Aorta (tissue), 5 donors: ENCODE measurements around the gene NAXE. TPM values are rescaled to one million over a fixed set of nuclear protein-coding genes. Genes with fewer than 3 reads are reported as not detected.

Experiments
- ATAC-seq: fragments of 200-7000 bp; cut with Tn5 transposase; one replicate; pipeline ENCODE4 v1.9.1; 2022; ENCODE audit warnings: moderate library complexity; ENCODE audit not compliant: low FRiP score
- DNase-seq, 2 donors: peaks; one replicate each; pipeline ENCODE4 v3.0.0-alpha.2; 2020
- H3K27ac ChIP-seq, 2 donors: one replicate each; pipeline ENCODE4 v1.5.1; 2013; ENCODE audit warnings: low read length in 2 of 2, mild to moderate bottlenecking in 2 of 2, moderate library complexity in 2 of 2, control low read depth in 1 of 2, inconsistent platforms in 1 of 2, low read depth in 1 of 2
- H3K27me3 ChIP-seq, 2 donors: one replicate each; pipeline ENCODE4 v1.6.1; 2013; ENCODE audit warnings: control low read depth in 1 of 2, low read length in 1 of 2, mild to moderate bottlenecking in 1 of 2, moderate library complexity in 1 of 2; ENCODE audit not compliant: insufficient read depth in 2 of 2, control insufficient read depth in 1 of 2
- H3K36me3 ChIP-seq, 2 donors: one replicate each; pipeline ENCODE4 v1.6.1; 2013; ENCODE audit warnings: control low read depth in 1 of 2, low read length in 1 of 2, mild to moderate bottlenecking in 1 of 2; ENCODE audit not compliant: insufficient read depth in 2 of 2, control insufficient read depth in 1 of 2
- H3K4me1 ChIP-seq, 2 donors: one replicate each; pipeline ENCODE4 v1.6.1; 2013; ENCODE audit warnings: low read length in 2 of 2, control low read depth in 1 of 2, mild to moderate bottlenecking in 1 of 2, moderate library complexity in 1 of 2; ENCODE audit not compliant: insufficient read depth in 2 of 2, control insufficient read depth in 1 of 2
- H3K4me3 ChIP-seq, 2 donors: one replicate each; pipeline ENCODE4 v1.5.1; 2013; ENCODE audit warnings: low read length in 2 of 2, control low read depth in 1 of 2, mild to moderate bottlenecking in 1 of 2
- H3K9me3 ChIP-seq: one replicate; pipeline ENCODE4 v1.6.1; 2013; ENCODE audit warnings: mild to moderate bottlenecking, low read length; ENCODE audit not compliant: control insufficient read depth
- WGBS, 2 donors: extraction: QIAGEN DNeasy Blood & Tissue Kit; methylation state at CpG; one replicate each; pipeline ENCODE4 v1.1.7; 2013; 5-methylcytosine and 5-hydroxymethylcytosine counted together
- intact Hi-C, 2 donors: fragments of 100-400 bp; cut with DNase I; formaldehyde crosslinking; loops; one replicate each; pipeline versions ENCODE4 v1.14.2 to v1.15.0; 2022
- long read RNA-seq, 2 donors: library from polyadenylated mRNA; unstranded; transcript quantifications; one replicate each; pipeline ENCODE4 v2.0.0, GENCODE V29; 2020 to 2021
- polyA plus RNA-seq, 2 donors: library from polyadenylated mRNA; stranded (reverse); fragments of 200-250 nt; gene quantifications; one replicate each; pipeline ENCODE4 v1.2.3, GENCODE V29; 2013
- total RNA-seq, 2 donors: library from RNA; stranded (reverse); fragmentation: NEBNext Ultra II Directional; extraction: Animal tissue kit (Norgen Biotek cat#: 25700); gene quantifications; one replicate each; pipeline ENCODE4 v1.2.1, GENCODE V29; 2021
- donor health status: healthy with polysubstance abuse.
- donor health status: Bipolar disorder and iron deficiency.
- donor health status: DM: no; HTN: no; CAD: no.
- donor health status: DM: no; HTN: no; CAD: no.
- donor health status: DM: yes; HTN: yes; CAD: no.

The NAXE gene
- total RNA-seq (10 to 100 TPM; 41.5 to 46.0 TPM), polyA plus RNA-seq (10 to 100 TPM; 67.7 to 69.4 TPM)
- long read RNA-seq, donor 1, transcript NAXE-203 (6 exons, 1,125 nt), result major isoform, 50 of 63 reads
- long read RNA-seq, donor 1, partial matches to known transcripts, result 0 of 63 reads
- long read RNA-seq, donor 1, other reads (novel, unspliced or antisense), result 9 of 63 reads
- long read RNA-seq, donor 2, transcript NAXE-203 (6 exons, 1,125 nt), result major isoform, 27 of 29 reads
- long read RNA-seq, donor 2, partial matches to known transcripts, result 1 of 29 reads
- long read RNA-seq, donor 2, other reads (novel, unspliced or antisense), result 0 of 29 reads

- H3K9me3 ChIP-seq, result no peaks in the 10 kb centered on the region
- H3K36me3 ChIP-seq, result peaks cover 0 to 6% of the 10 kb centered on the region in 2 donors
- 1% methylated on average over 49 to 60 of the region's 60 CpGs for WGBS, 2 donors
- H3K27ac ChIP-seq, result peak within 1 kb of the TSS; percentile 23 to 91
- DNase-seq (peak; percentile 81 to 90), ATAC-seq (peak; percentile 94)
- intact Hi-C loops, result loop anchor here in 1 of 2 donors (5.0 kb wide), 1 partner anchor 79 kb away; no protein-coding TSS in a partner anchor
- peak within 1 kb of the TSS; percentile 71 to 77 for H3K4me3 ChIP-seq
- H3K27me3 ChIP-seq, result no peaks in the 10 kb centered on the region
- H3K4me1 ChIP-seq, result no peaks in the 10 kb centered on the region
These were observed at the start of gene NAXE for GRCh38 chr1:156591432-156592157. TSS of gene NAXE (plus strand) at chr1:156591776. CDS start at chr1:156591805, 29 bp downstream.

- Histone ChIP-seq H3K4me1 (no peaks in the 10 kb centered on the region), H3K27ac (no peak overlapping the region), H3K36me3 (no peaks in the 10 kb centered on the region), H3K9me3 (no peaks in the 10 kb centered on the region), H3K4me3 (no peak overlapping the region), H3K27me3 (no peaks in the 10 kb centered on the region)
- intact Hi-C loops, result no loop called here
- 92 to 95% methylated on average over 1 of the region's 1 CpG for WGBS, 2 donors
- DNase-seq (no peak), ATAC-seq (no peak)
These were observed 48.5 kb upstream of the NAXE start for GRCh38 chr1:156543066-156543465.

- H3K27me3 ChIP-seq, result no peaks in the 10 kb centered on the region
- H3K4me3 ChIP-seq, result no peak overlapping the region
- 97 to 100% methylated on average over 3 of the region's 3 CpGs for WGBS, 2 donors
- intact Hi-C loops, result no loop called here
- no peaks in the 10 kb centered on the region for H3K4me1 ChIP-seq
- ATAC-seq (no peak), DNase-seq (no peak)
- H3K27ac ChIP-seq, result no peak overlapping the region
- H3K9me3 ChIP-seq, result no peaks in the 10 kb centered on the region
- no peaks in the 10 kb centered on the region for H3K36me3 ChIP-seq
These were observed 46.9 kb upstream of the NAXE start for GRCh38 chr1:156544592-156545102.

- intact Hi-C loops, result no loop called here
- DNase-seq (no peak), ATAC-seq (no peak)
- Histone ChIP-seq H3K27me3 (no peaks in the 10 kb centered on the region), H3K4me1 (no peaks in the 10 kb centered on the region), H3K27ac (no peak overlapping the region), H3K4me3 (no peak overlapping the region), H3K9me3 (no peaks in the 10 kb centered on the region), H3K36me3 (no peaks in the 10 kb centered on the region)
- 94 to 97% methylated on average over 3 of the region's 3 CpGs for WGBS, 2 donors
These were observed 45.3 kb upstream of the NAXE start for GRCh38 chr1:156546267-156546666.

GRCh38 chr1:156547434-156547833 lies 44.1 kb upstream of the NAXE start:
- Histone ChIP-seq H3K36me3 (no peaks in the 10 kb centered on the region), H3K4me1 (no peaks in the 10 kb centered on the region), H3K9me3 (no peaks in the 10 kb centered on the region), H3K27ac (no peak overlapping the region), H3K4me3 (no peak overlapping the region), H3K27me3 (no peaks in the 10 kb centered on the region)
- WGBS, 2 donors, result 94 to 97% methylated on average over 4 of the region's 4 CpGs
- intact Hi-C loops, result no loop called here
- ATAC-seq (no peak), DNase-seq (no peak)

GRCh38 chr1:156547982-156548381 lies 43.6 kb upstream of the NAXE start:
- 92 to 96% methylated on average over 9 of the region's 9 CpGs for WGBS, 2 donors
- Histone ChIP-seq H3K4me1 (no peaks in the 10 kb centered on the region), H3K4me3 (no peak overlapping the region), H3K9me3 (no peaks in the 10 kb centered on the region), H3K27me3 (no peaks in the 10 kb centered on the region), H3K36me3 (no peaks in the 10 kb centered on the region), H3K27ac (no peak overlapping the region)
- no peak for ATAC-seq
- intact Hi-C loops, result no loop called here
- no peak for DNase-seq

GRCh38 chr1:156549390-156549789 lies 42.2 kb upstream of the NAXE start:
- Histone ChIP-seq H3K4me3 (no peak overlapping the region), H3K4me1 (no peaks in the 10 kb centered on the region), H3K9me3 (no peaks in the 10 kb centered on the region), H3K27me3 (no peaks in the 10 kb centered on the region), H3K36me3 (no peaks in the 10 kb centered on the region), H3K27ac (no peak overlapping the region)
- no peak for DNase-seq
- intact Hi-C loops, result no loop called here
- no peak for ATAC-seq
- 84 to 85% methylated on average over 2 of the region's 2 CpGs for WGBS, 2 donors

GRCh38 chr1:156549831-156550230 lies 41.7 kb upstream of the NAXE start:
- no peaks in the 10 kb centered on the region for H3K27me3 ChIP-seq
- ATAC-seq (no peak), DNase-seq (no peak)
- no peaks in the 10 kb centered on the region for H3K4me1 ChIP-seq
- no peaks in the 10 kb centered on the region for H3K36me3 ChIP-seq
- H3K9me3 ChIP-seq, result no peaks in the 10 kb centered on the region
- no peak overlapping the region for H3K27ac ChIP-seq
- H3K4me3 ChIP-seq, result no peak overlapping the region
- WGBS, 2 donors, result 50 to 61% methylated on average over 1 of the region's 1 CpG
- intact Hi-C loops, result no loop called here

- intact Hi-C loops, result no loop called here
- H3K9me3 ChIP-seq, result no peaks in the 10 kb centered on the region
- 70 to 85% methylated on average over 5 of the region's 5 CpGs for WGBS, 2 donors
- no peaks in the 10 kb centered on the region for H3K27me3 ChIP-seq
- H3K4me3 ChIP-seq, result no peak overlapping the region
- no peak overlapping the region for H3K27ac ChIP-seq
- no peak for DNase-seq
- H3K36me3 ChIP-seq, result no peaks in the 10 kb centered on the region
- no peak for ATAC-seq
- no peaks in the 10 kb centered on the region for H3K4me1 ChIP-seq
These were observed 41.2 kb upstream of the NAXE start for GRCh38 chr1:156550346-156550745.
